AG09309 (cell line): ENCODE data around the gene MAOA.

ENCODE experiments used
- DNase-seq: peaks from one replicate; pipeline ENCODE4 v3.0.0-alpha.2; 2010; ENCODE audit warnings: low read depth
- H3K4me3 ChIP-seq: 2 replicates; pipeline ENCODE4 v1.5.1; 2011; ENCODE audit warnings: mild to moderate bottlenecking, low read depth, low read length, moderate library complexity; ENCODE audit not compliant: control insufficient read depth
- TF ChIP-seq, protein P1 (sequence below): IDR thresholded peaks from 2 replicates; pipeline ENCODE4 v1.5.1; 2011; ENCODE audit warnings: mild to moderate bottlenecking, low read depth, low read length, inconsistent platforms; ENCODE audit not compliant: insufficient read depth, control insufficient read depth; ENCODE audit errors: missing control alignments

Gene MAOA

GRCh38 chrX:43693602-43694406, 37.7 kb downstream of the MAOA start:
- TF ChIP-seq, protein P1, sequence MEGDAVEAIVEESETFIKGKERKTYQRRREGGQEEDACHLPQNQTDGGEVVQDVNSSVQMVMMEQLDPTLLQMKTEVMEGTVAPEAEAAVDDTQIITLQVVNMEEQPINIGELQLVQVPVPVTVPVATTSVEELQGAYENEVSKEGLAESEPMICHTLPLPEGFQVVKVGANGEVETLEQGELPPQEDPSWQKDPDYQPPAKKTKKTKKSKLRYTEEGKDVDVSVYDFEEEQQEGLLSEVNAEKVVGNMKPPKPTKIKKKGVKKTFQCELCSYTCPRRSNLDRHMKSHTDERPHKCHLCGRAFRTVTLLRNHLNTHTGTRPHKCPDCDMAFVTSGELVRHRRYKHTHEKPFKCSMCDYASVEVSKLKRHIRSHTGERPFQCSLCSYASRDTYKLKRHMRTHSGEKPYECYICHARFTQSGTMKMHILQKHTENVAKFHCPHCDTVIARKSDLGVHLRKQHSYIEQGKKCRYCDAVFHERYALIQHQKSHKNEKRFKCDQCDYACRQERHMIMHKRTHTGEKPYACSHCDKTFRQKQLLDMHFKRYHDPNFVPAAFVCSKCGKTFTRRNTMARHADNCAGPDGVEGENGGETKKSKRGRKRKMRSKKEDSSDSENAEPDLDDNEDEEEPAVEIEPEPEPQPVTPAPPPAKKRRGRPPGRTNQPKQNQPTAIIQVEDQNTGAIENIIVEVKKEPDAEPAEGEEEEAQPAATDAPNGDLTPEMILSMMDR, result no peak
- DNase-seq, result no peak
- no peak overlapping the region for H3K4me3 ChIP-seq

DNA sequence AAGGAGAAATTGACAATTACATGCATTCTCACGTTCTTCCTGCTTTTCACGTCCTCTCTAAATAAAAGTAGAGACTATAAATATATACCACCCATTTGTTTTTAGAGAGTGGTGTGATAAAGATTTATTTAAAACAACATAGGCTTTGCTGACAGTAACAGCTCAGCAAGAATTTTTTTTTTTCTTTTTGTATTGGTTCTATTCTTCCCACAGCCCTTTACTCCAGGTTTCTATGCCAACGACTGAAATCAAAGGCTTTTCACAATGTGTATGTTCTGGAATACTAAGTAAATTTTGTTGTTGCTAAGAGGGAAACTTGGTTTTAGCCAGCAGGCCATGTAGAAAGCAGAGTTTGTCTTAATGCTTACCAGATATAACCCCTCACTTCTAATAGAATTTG, 43.4 kb downstream of the MAOA start:
- TF ChIP-seq, protein P1, result no peak
- DNase-seq, result no peak

GRCh38 chrX:43702079-43702524, 46.0 kb downstream of the MAOA start:
- no peak overlapping the region for H3K4me3 ChIP-seq
- DNase-seq, result no peak
- TF ChIP-seq, protein P1, result no peak

More for the DNA sequence above, 43.4 kb downstream of the MAOA start:
- no peak overlapping the region for H3K4me3 ChIP-seq

GRCh38 chrX:43702660-43703059, 46.6 kb downstream of the MAOA start:
- no peak overlapping the region for H3K4me3 ChIP-seq
- TF ChIP-seq, protein P1, result no peak
- DNase-seq, result no peak

DNA sequence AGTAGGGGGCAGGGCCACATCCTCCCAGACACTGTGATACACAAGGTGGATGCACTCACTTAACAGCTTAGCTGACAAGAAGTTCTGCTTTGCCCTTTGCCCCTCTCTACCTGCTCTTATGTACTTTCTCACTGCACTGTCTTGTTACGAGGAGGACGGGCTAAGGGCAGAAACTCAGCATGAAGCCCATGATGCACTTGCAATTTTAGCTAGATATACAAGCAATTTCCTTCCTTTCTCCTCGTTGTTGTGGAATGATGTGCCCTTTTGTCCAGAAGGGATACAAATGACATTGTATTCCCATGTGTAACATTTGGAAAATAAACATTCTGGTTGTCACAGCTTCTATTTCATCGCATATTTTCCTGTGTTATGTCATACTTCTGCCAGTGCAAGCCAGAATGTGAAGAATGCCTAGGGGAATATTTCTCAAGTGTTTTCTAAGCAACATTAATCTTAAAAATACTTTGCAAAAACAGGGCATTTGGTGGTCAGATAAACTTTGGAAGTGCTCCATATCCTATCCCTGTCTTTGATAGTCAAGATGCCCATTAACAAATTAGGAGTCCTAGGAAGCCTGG, 47.2 kb downstream of the MAOA start:
- DNase-seq, result no peak
- TF ChIP-seq, protein P1, result no peak
- no peak overlapping the region for H3K4me3 ChIP-seq

DNA sequence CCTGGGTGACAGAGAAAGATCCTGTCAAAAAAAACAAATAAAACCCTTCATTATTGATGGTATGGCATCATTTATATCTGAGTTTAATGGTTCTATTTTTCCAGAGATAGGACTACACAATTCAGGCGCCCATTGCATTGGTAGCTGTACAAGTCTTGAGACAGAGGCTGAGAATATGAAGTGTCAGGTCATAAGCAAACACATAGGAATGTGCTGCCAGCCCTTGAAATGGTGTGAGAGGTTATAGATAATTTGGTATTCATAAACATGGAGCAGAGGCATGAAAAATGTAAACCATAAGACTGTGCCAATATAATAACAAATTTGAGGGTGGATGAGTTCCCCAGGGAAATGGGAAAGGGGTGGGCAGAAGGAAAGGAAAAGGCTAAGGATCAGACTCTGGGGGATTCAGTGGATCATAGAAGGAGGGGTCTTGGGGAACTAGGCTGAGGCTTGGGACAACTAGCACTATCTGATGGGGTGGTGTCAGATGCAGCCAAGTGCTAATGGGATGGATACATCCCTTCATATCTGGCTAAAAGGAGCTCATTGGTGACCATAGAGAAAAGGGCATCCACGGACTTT, 50.8 kb downstream of the MAOA start:
- TF ChIP-seq, protein P1, result no peak
- no peak overlapping the region for H3K4me3 ChIP-seq
- DNase-seq, result no peak
